ENCODE results near the gene SLMAP.

Gene SLMAP

DNA sequence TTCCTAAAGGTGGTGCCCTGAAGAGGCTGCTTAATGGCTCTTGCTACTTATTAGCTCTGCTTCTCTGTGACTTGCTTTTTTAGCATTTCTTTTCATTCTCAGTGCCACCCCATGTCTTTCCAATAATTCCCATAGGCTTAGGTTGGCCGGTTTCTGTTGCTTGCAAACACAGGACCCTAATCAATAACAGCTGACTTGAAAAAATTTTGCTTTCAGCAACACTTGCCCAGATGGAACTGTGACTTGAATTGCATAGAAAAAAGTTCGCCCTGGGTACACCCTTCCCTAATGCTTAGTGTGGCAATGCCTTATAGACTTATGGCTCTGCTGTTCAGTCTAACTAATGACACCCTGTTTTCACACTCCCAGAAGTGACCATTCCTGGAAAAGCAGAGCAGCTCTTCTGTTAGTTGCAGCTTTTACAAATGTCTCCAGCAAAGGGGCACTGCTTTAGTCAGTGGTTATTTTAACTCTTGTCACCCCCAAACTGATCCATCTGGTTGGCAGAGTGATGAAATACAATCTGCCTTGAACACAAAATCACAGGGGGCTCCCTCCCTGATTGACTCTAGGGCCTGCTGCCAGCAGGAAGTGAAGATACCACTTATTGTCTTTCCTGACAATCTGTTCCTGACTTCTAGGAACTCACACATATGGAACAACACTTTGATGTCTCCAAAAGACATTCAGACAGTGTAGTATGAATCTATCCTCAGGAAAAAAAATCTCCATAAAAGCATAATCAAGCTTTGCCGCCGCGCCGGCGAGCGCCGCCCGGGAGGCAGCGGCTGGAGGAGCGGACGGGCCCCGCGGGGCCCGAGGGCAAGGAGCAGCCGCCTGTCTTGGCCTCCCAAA, 9.7 kb upstream of the SLMAP start:
- no peaks in the 10 kb centered on the region for H4K20me1 ChIP-seq
- H3K4me1 ChIP-seq, result peaks cover 0 to 8% (median 0%) of the 10 kb centered on the region in 10 experiments; a peak in 2 of 20 replicates
- no peak overlapping the region for H3K9ac ChIP-seq
- no peak for TF ChIP-seq Cebpa-rat (IDR thresholded peaks at IDR 0.05)
- no peak overlapping the region for H3K4me2 ChIP-seq
- no peaks in the 10 kb centered on the region for H3K9me3 ChIP-seq (replicated peaks in 1 of 11)
- no peaks in the 10 kb centered on the region for H3K27me3 ChIP-seq
- H3K36me3 ChIP-seq, result no peaks in the 10 kb centered on the region
- no peak overlapping the region for H3K4me3 ChIP-seq
- no peak overlapping the region for H3K27ac ChIP-seq

GRCh38 chr3:57749542-57749941, 6.6 kb upstream of the SLMAP start:
- no peaks in the 10 kb centered on the region for H4K20me1 ChIP-seq
- no peak overlapping the region for H3K4me3 ChIP-seq
- H3K4me1 ChIP-seq, result 0 out of 20 replicates have a peak, but pooled peaks cover 0 to 3% (median 0%) of the 10 kb centered on the region in 10 experiments
- TF ChIP-seq Cebpa-rat (IDR thresholded peaks at IDR 0.05), result no peak
- no peak overlapping the region for H3K4me2 ChIP-seq
- no peak overlapping the region for H3K9ac ChIP-seq
- H3K9me3 ChIP-seq (replicated peaks in 1 of 11), result no peaks in the 10 kb centered on the region
- H3K36me3 ChIP-seq, result no peaks in the 10 kb centered on the region
- no peak overlapping the region for H3K27ac ChIP-seq
- no peaks in the 10 kb centered on the region for H3K27me3 ChIP-seq

DNA sequence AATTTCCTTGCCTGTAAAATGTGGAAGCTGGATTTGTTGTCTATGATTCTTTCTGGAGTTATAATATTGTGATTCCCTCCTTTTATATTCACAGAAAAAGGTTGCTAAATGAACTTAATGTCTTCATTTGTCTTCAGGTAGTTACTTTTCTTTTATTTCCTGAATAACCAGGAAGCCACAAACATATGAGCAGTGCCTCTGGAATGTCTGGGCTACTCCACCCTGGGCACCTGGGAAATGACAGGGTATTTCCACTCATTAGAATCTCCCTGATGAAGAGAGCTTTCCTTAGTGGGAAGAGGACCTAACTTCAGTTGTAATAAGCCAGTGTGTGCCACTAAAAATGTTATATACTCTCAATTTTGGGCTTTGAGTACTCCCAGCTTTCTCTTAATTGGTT, 3.8 kb upstream of the SLMAP start:
- no peak for TF ChIP-seq Cebpa-rat (IDR thresholded peaks at IDR 0.05)
- Histone ChIP-seq H3K9ac (no peak overlapping the region), H3K4me2 (no peak overlapping the region), H4K20me1 (peaks cover 2 to 8% (median 7%) of the 10 kb centered on the region in 11 experiments), H3K27ac (no peak overlapping the region), H3K9me3 (replicated peaks in 1 of 11) (no peaks in the 10 kb centered on the region), H3K4me3 (no peak overlapping the region), H3K4me1 (peaks cover 2 to 9% (median 5%) of the 10 kb centered on the region in 10 experiments), H3K36me3 (peaks cover 0 to 2% (median 0%) of the 10 kb centered on the region in 11 experiments; a peak in 1 of 22 replicates), H3K27me3 (no peaks in the 10 kb centered on the region)

GRCh38 chr3:57753016-57753415, 3.1 kb upstream of the SLMAP start:
- no peaks in the 10 kb centered on the region for H3K9me3 ChIP-seq (replicated peaks in 1 of 11)
- TF ChIP-seq Cebpa-rat (IDR thresholded peaks at IDR 0.05), result no peak
- no peak overlapping the region for H3K4me3 ChIP-seq
- peaks cover 0 to 9% (median 0%) of the 10 kb centered on the region in 11 experiments; a peak in 2 of 22 replicates for H3K36me3 ChIP-seq
- H3K4me1 ChIP-seq, result peaks cover 9 to 16% (median 12%) of the 10 kb centered on the region in 10 experiments
- peaks cover 9 to 15% (median 14%) of the 10 kb centered on the region in 11 experiments for H4K20me1 ChIP-seq
- H3K27ac ChIP-seq, result no peak overlapping the region
- H3K9ac ChIP-seq, result no peak overlapping the region
- no peaks in the 10 kb centered on the region for H3K27me3 ChIP-seq
- no peak overlapping the region for H3K4me2 ChIP-seq

DNA sequence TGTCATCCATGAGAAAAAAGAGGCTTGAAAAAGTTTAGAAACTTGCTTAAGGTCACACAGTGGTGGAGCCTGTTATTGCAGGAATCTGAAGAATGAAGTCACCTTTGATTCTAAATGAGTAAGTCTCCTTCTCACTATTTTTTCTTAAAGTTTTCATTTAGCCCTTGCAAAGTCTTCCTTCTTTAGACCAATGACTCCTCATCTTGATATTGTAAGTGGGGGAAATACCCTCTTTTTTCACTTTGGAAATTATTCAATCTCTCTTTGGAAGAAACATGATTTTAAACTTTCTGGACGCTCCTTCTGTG, 787 bp upstream of the SLMAP start:
- Histone ChIP-seq H3K36me3 (peaks cover 12 to 26% (median 15%) of the 10 kb centered on the region in 11 experiments; a peak in 21 of 22 replicates), H3K4me3 (peak overlapping the region; percentile 81 to 99 (median 90)), H3K27ac (peak overlapping the region; percentile 84 to 96 (median 91)), H4K20me1 (peaks cover 28 to 38% (median 36%) of the 10 kb centered on the region in 11 experiments), H3K4me2 (peak overlapping the region; percentile 61 to 96 (median 78)), H3K4me1 (peaks cover 24 to 37% (median 33%) of the 10 kb centered on the region in 10 experiments), H3K9ac (peak overlapping the region; percentile 86 to 98 (median 94)), H3K9me3 (replicated peaks in 1 of 11) (no peaks in the 10 kb centered on the region), H3K27me3 (no peaks in the 10 kb centered on the region)
- TF ChIP-seq Cebpa-rat (IDR thresholded peaks at IDR 0.05), result no peak

- Histone ChIP-seq H3K36me3 (peaks cover 16 to 40% (median 26%) of the 10 kb centered on the region in 11 experiments; a peak in 21 of 22 replicates), H3K27ac (peak overlapping the region; percentile 84 to 96 (median 91)), H3K4me1 (peaks cover 28 to 48% (median 35%) of the 10 kb centered on the region in 10 experiments)
Measured at GRCh38 chr3:57756528-57757401, 656 bp downstream of the SLMAP start.

DNA sequence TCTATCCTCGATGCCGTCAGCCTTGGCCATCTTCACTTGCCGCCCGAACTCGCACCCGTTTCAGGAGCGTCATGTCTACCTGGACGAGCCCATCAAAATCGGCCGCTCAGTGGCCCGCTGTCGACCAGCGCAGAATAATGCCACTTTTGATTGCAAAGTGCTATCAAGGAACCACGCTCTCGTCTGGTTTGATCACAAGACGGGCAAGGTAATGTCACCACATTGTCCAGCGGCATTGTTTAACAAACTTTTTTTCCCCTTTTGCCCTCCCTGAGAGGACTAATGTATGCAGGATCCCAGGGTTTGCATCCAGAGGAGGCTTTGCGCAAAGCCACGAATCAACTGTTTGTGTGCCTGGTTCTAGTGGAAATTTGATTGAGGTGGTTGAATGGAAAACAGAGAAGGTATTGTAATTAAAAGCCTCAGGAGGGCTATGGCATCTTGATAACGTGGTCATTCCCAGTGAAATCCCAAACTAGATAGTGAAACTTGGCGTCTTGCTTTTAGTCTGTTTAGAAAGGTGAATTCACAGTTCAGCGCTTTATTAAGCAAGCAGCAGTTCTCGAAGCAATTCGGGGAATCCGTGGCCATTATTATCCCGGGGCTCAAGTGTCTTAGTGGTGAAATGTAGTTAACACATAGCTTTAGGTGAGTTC, 1.7 kb downstream of the SLMAP start:
- Histone ChIP-seq H3K27me3 (no peaks in the 10 kb centered on the region), H4K20me1 (peaks cover 40 to 63% (median 55%) of the 10 kb centered on the region in 11 experiments), H3K4me2 (peak overlapping the region; percentile 87 to 99 (median 95)), H3K4me3 (peak overlapping the region; percentile 81 to 99 (median 90)), H3K9me3 (replicated peaks in 1 of 11) (no peaks in the 10 kb centered on the region), H3K36me3 (peaks cover 23 to 50% (median 32%) of the 10 kb centered on the region in 11 experiments), H3K9ac (peak overlapping the region; percentile 86 to 98 (median 94)), H3K27ac (peak overlapping the region in 8 of 11 experiments; percentile 13 to 96 (median 90); a peak in 10 of 22 replicates), H3K4me1 (peaks cover 28 to 55% (median 37%) of the 10 kb centered on the region in 10 experiments)
- no peak for TF ChIP-seq Cebpa-rat (IDR thresholded peaks at IDR 0.05)

More at GRCh38 chr3:57756528-57757401, 656 bp downstream of the SLMAP start:
- H3K9me3 ChIP-seq (replicated peaks in 1 of 11), result no peaks in the 10 kb centered on the region
- no peaks in the 10 kb centered on the region for H3K27me3 ChIP-seq
- peak overlapping the region; percentile 87 to 99 (median 95) for H3K4me2 ChIP-seq
- H4K20me1 ChIP-seq, result peaks cover 31 to 53% (median 46%) of the 10 kb centered on the region in 11 experiments
- peak overlapping the region; percentile 86 to 98 (median 94) for H3K9ac ChIP-seq
- TF ChIP-seq Cebpa-rat (IDR thresholded peaks at IDR 0.05), result no peak
- peak overlapping the region; percentile 81 to 99 (median 90) for H3K4me3 ChIP-seq

- H3K36me3 ChIP-seq, result peaks cover 25 to 59% (median 42%) of the 10 kb centered on the region in 11 experiments
- peak overlapping the region; percentile 81 to 99 (median 90); a peak in 17 of 20 replicates for H3K4me3 ChIP-seq
- peaks cover 44 to 72% (median 64%) of the 10 kb centered on the region in 11 experiments for H4K20me1 ChIP-seq
- no peaks in the 10 kb centered on the region for H3K27me3 ChIP-seq
- peak overlapping the region; percentile 87 to 99 (median 95) for H3K4me2 ChIP-seq
- peaks cover 28 to 64% (median 40%) of the 10 kb centered on the region in 10 experiments for H3K4me1 ChIP-seq
- H3K9ac ChIP-seq, result peak overlapping the region; percentile 27 to 98 (median 87); a peak in 17 of 22 replicates
- no peak for TF ChIP-seq Cebpa-rat (IDR thresholded peaks at IDR 0.05)
- no peaks in the 10 kb centered on the region for H3K9me3 ChIP-seq (replicated peaks in 1 of 11)
- no peak overlapping the region for H3K27ac ChIP-seq
Measured at GRCh38 chr3:57758686-57759085, 2.6 kb downstream of the SLMAP start.

Measured in BLaER1 treated with 17β-estradiol and CSF1 and Interleukin-3, amounts not matched to agents 10 nM and 100 nM (cell line).